ENCODE results near the gene TECTB.
"Not testable (repeated sequence)": the region's sequence is repeated elsewhere in the genome, so short reads cannot be mapped to it uniquely, and the experiment has no call there.

The TECTB gene

GRCh38 chr10:112283100-112283499, at the start of gene TECTB:
TSS of gene TECTB (plus strand) at chr10:112283400. CDS start at chr10:112283735, 335 bp downstream.
- no peak for DNase-seq (ENCODE audit: low read depth in 3 of 3)

GRCh38 chr10:112235141-112235540, 48.1 kb upstream of the TECTB start:
- no peak for DNase-seq (ENCODE audit: low read depth in 3 of 3)

- no peak for DNase-seq (ENCODE audit: low read depth in 3 of 3)
Observed at GRCh38 chr10:112235920-112236319, 47.3 kb upstream of the TECTB start.

- DNase-seq (ENCODE audit: low read depth in 3 of 3) = no peak
Observed at GRCh38 chr10:112236486-112236885, 46.7 kb upstream of the TECTB start.

- no peak for DNase-seq (ENCODE audit: low read depth in 3 of 3)
Observed at GRCh38 chr10:112239347-112239746, 43.9 kb upstream of the TECTB start.

GRCh38 chr10:112240441-112240840, 42.8 kb upstream of the TECTB start:
- DNase-seq (ENCODE audit: low read depth in 3 of 3) = no peak

GRCh38 chr10:112241651-112242341, 41.4 kb upstream of the TECTB start:
- no peak for DNase-seq (ENCODE audit: low read depth in 3 of 3)

- no peak for DNase-seq (ENCODE audit: low read depth in 3 of 3)
Observed at GRCh38 chr10:112242769-112243168, 40.4 kb upstream of the TECTB start.

- DNase-seq (ENCODE audit: low read depth in 3 of 3) = no peak
Observed at GRCh38 chr10:112243713-112244112, 39.5 kb upstream of the TECTB start.

GRCh38 chr10:112244197-112244596, 39.0 kb upstream of the TECTB start:
- DNase-seq (ENCODE audit: low read depth in 3 of 3) = no peak

- no peak for DNase-seq (ENCODE audit: low read depth in 3 of 3)
Observed at GRCh38 chr10:112247791-112248190, 35.4 kb upstream of the TECTB start.

GRCh38 chr10:112248584-112249295, 34.5 kb upstream of the TECTB start:
- no peak for DNase-seq (ENCODE audit: low read depth in 3 of 3)

GRCh38 chr10:112249722-112250121, 33.5 kb upstream of the TECTB start:
- no peak for DNase-seq (ENCODE audit: low read depth in 3 of 3)

- DNase-seq (ENCODE audit: low read depth in 3 of 3) = no peak
Observed at GRCh38 chr10:112250555-112250954, 32.6 kb upstream of the TECTB start.

GRCh38 chr10:112251238-112251637, 32.0 kb upstream of the TECTB start:
- not testable (repeated sequence) for DNase-seq (ENCODE audit: low read depth in 3 of 3)

- no peak for DNase-seq (ENCODE audit: low read depth in 3 of 3)
Observed at GRCh38 chr10:112258407-112258806, 24.8 kb upstream of the TECTB start.

- no peak for DNase-seq (ENCODE audit: low read depth in 3 of 3)
Observed at GRCh38 chr10:112259688-112260087, 23.5 kb upstream of the TECTB start.

GRCh38 chr10:112260831-112261230, 22.4 kb upstream of the TECTB start:
- DNase-seq (ENCODE audit: low read depth in 3 of 3) = no peak

GRCh38 chr10:112261281-112261822, 21.8 kb upstream of the TECTB start:
- no peak for DNase-seq (ENCODE audit: low read depth in 3 of 3)

- no peak for DNase-seq (ENCODE audit: low read depth in 3 of 3)
Observed at GRCh38 chr10:112262546-112262945, 20.7 kb upstream of the TECTB start.

GRCh38 chr10:112265745-112266144, 17.5 kb upstream of the TECTB start:
- no peak for DNase-seq (ENCODE audit: low read depth in 3 of 3)

GRCh38 chr10:112269266-112269665, 13.9 kb upstream of the TECTB start:
- DNase-seq (ENCODE audit: low read depth in 3 of 3) = no peak

GRCh38 chr10:112271982-112272381, 11.2 kb upstream of the TECTB start:
- no peak for DNase-seq (ENCODE audit: low read depth in 3 of 3)

All from stimulated activated CD4-positive, alpha-beta T cell treated with anti-CD3 and anti-CD28 coated beads, TNF-alpha, amount 100 ng/mL, for 48 hours (primary cell).